CD4-positive, alpha-beta memory T cell (primary cell): Measurements from ENCODE around the gene DOK6. TPM values are rescaled to one million over a fixed set of nuclear protein-coding genes. Genes with fewer than 3 reads are reported as not detected.
"Not testable (repeated sequence)": the region's sequence is repeated elsewhere in the genome, so short reads cannot be mapped to it uniquely, and the experiment has no call there.

Experiments used
- CTCF ChIA-PET: fragments of 350-600 bp; sonication (Branson Sonifier 250); formaldehyde crosslinking; loops from one replicate; lab custom pipeline; 2021; ENCODE audit warnings: inconsistent platforms; ENCODE audit not compliant: partially characterized antibody; lab: Charles Lee
- POLR2A ChIA-PET: fragments of 350-600 bp; sonication (Branson Sonifier 250); formaldehyde crosslinking; loops from one replicate; lab custom pipeline; 2021; ENCODE audit not compliant: partially characterized antibody; lab: Charles Lee
- DNase-seq, 5 donors: peaks; one replicate each; pipeline versions ENCODE4 v3.0.0 to v3.0.0-alpha.2; 2020 to 2022; ENCODE audit warnings: mixed read lengths in 1 of 5
- H3K27ac ChIP-seq: one replicate; pipeline ENCODE4 v1.7.0; 2013; ENCODE audit warnings: low read depth, low read length
- H3K27me3 ChIP-seq: 2 replicates; pipeline ENCODE4 v1.7.0; 2013; ENCODE audit warnings: mild to moderate bottlenecking, low read length, moderate library complexity; ENCODE audit not compliant: insufficient read depth
- H3K36me3 ChIP-seq: 2 replicates; pipeline ENCODE4 v1.7.0; 2013; ENCODE audit warnings: mild to moderate bottlenecking, low read length, moderate library complexity; ENCODE audit not compliant: insufficient read depth
- H3K4me1 ChIP-seq: 2 replicates; pipeline ENCODE4 v1.7.0; 2013; ENCODE audit warnings: mild to moderate bottlenecking, low read length, moderate library complexity; ENCODE audit not compliant: insufficient read depth
- H3K4me3 ChIP-seq, 2 donors: one replicate each; pipeline ENCODE4 v1.7.0; 2013; ENCODE audit warnings: low read length in 2 of 2, mild to moderate bottlenecking in 1 of 2
- H3K9me3 ChIP-seq, 2 donors: one replicate each; pipeline ENCODE4 v1.7.0; 2013; ENCODE audit warnings: low read length in 2 of 2, control low read depth in 1 of 2; ENCODE audit not compliant: control insufficient read depth in 1 of 2
- H3K27ac Mint-ChIP-seq, 7 donors: one replicate each; pipeline ENCODE4 v1.8.0; 2020 to 2021; ENCODE audit warnings: mixed read lengths in 7 of 7, mild to moderate bottlenecking in 6 of 7, inconsistent platforms in 3 of 7, moderate library complexity in 3 of 7
- H3K27me3 Mint-ChIP-seq, 2 donors: one replicate each; pipeline ENCODE4 v1.8.0; 2020 to 2021; ENCODE audit warnings: mixed read lengths in 2 of 2
- H3K36me3 Mint-ChIP-seq, 2 donors: one replicate each; pipeline ENCODE4 v1.8.0; 2020 to 2021; ENCODE audit warnings: mixed read lengths in 2 of 2, inconsistent platforms in 1 of 2, mild to moderate bottlenecking in 1 of 2
- H3K4me1 Mint-ChIP-seq, 4 donors: one replicate each; pipeline ENCODE4 v1.8.0; 2020 to 2021; ENCODE audit warnings: mixed read lengths in 4 of 4, mild to moderate bottlenecking in 1 of 4
- H3K4me3 Mint-ChIP-seq, 8 donors: one replicate each; pipeline ENCODE4 v1.8.0; 2020 to 2021; ENCODE audit warnings: mixed read lengths in 8 of 8, mild to moderate bottlenecking in 7 of 8, moderate library complexity in 6 of 8, inconsistent platforms in 3 of 8
- H3K9me3 Mint-ChIP-seq, 8 donors: one replicate each; pipeline ENCODE4 v1.8.0; 2020 to 2021; ENCODE audit warnings: mixed read lengths in 8 of 8, mild to moderate bottlenecking in 5 of 8, inconsistent platforms in 3 of 8, moderate library complexity in 1 of 8
- intact Hi-C: fragments of 100-400 bp; cut with micrococcal nuclease; formaldehyde crosslinking; loops from one replicate; pipeline ENCODE4 v1.15.1; 2023
- polyA plus RNA-seq, 2 donors: library from polyadenylated mRNA; unstranded; fragments of 300-500 nt; fragmentation: Illumina TruSeq; gene quantifications; one replicate each; pipeline ENCODE4 v1.2.3, GENCODE V29; 2021
- total RNA-seq, 2 experiments: library from RNA; stranded (reverse); gene quantifications; one replicate each; pipeline ENCODE4 v1.2.3, GENCODE V29; 2021

Gene DOK6
- total RNA-seq (not detected), polyA plus RNA-seq (under 1 TPM; 0.04 to 0.15 TPM)

DNA sequence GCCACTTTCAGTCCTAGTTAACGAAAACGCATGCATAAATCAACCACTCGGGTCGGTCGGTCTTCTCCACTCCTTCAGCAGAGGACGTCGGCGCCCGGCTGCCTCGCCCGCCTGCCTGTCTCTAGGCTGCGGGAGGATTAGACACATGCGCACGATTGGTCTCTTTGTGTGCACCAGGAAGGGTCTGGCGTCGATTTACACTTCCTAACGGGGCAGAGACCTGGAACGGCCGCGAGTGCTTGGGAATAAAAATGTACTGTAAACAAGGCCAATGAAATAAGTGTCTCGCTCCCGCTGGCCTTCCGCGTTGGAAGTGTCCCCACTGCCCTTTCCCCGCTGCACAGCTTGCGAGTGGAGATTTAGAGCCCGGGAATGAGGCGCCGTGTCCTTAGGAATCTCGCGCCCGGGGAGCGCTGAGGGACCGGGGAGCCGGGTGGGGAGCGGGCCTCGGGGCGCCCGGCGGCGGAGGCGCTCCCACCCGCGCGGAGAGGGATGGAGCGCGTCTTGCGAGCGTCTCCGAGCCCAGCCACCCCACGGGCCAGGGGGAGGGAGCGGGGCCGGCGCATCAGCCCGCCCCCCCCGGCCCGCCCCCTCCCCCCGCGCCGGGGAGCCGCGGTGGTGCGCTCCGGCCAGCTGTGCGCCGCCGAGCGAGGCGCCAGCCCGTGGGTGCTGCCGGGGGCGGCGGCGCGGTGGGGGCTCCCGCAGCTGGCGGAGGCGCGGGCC, at the start of gene DOK6:
TSS of gene DOK6 (plus strand) at position 636 of the 723 bp plus-strand sequence.
- Histone ChIP-seq H3K4me1 (peaks cover 9% of the 10 kb centered on the region), H3K36me3 (no peaks in the 10 kb centered on the region), H3K4me3 (no peak within 1 kb of the TSS), H3K9me3 (no peaks in the 10 kb centered on the region), H3K27me3 (peaks cover 4% of the 10 kb centered on the region), H3K27ac (no peak within 1 kb of the TSS)
- peak within 1 kb of the TSS; percentile 0 to 79 (median 54) for H3K4me3 Mint-ChIP-seq
- H3K27ac Mint-ChIP-seq, result no peak within 1 kb of the TSS
- H3K4me1 Mint-ChIP-seq, result peaks cover 1 to 20% (median 18%) of the 10 kb centered on the region in 4 donors
- POLR2A ChIA-PET, result no interaction called here
- H3K9me3 Mint-ChIP-seq, result no peaks in the 10 kb centered on the region
- no peak for DNase-seq
- CTCF ChIA-PET, result no interaction called here
- H3K36me3 Mint-ChIP-seq, result no peaks in the 10 kb centered on the region
- peaks cover 43 to 57% of the 10 kb centered on the region in 2 donors for H3K27me3 Mint-ChIP-seq
- intact Hi-C loops, result no loop called here

DNA sequence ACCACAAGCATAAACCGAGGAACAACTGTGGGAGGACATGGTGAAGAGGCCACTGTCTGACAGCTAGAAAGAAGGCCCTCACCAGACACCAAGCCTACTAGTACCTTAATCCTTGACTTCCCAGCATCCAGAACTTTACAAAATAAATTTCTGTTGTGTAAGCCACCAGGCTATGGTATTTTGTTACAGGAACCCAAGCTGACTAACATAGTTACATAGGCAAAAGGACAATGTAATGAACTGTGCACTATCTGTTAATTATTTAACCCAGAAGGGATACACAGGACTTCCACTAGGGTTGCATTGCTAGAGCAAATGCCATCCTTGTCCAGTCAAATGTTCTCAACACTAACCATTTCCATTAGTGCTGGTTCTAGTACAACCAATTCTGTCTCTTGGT, 47.7 kb upstream of the DOK6 start:
- Mint-ChIP-seq H3K27me3 (no peaks in the 10 kb centered on the region), H3K4me3 (no peak overlapping the region), H3K27ac (no peak overlapping the region), H3K4me1 (no peaks in the 10 kb centered on the region), H3K36me3 (no peaks in the 10 kb centered on the region), H3K9me3 (peaks cover 0 to 2% (median under 1%) of the 10 kb centered on the region in 8 donors)
- Histone ChIP-seq H3K27me3 (no peaks in the 10 kb centered on the region), H3K36me3 (no peaks in the 10 kb centered on the region), H3K4me3 (no peak overlapping the region), H3K9me3 (peaks cover 0 to 4% of the 10 kb centered on the region in 2 donors), H3K27ac (no peak overlapping the region), H3K4me1 (no peaks in the 10 kb centered on the region)
- CTCF ChIA-PET, result interaction anchor here (0.6 kb wide), 1 partner anchor 27 kb away, joined by 3 read pairs; no protein-coding TSS in a partner anchor
- DNase-seq, result no peak
- POLR2A ChIA-PET, result no interaction called here
- intact Hi-C loops, result no loop called here

- no peaks in the 10 kb centered on the region for H3K9me3 ChIP-seq
- intact Hi-C loops, result no loop called here
- H3K36me3 Mint-ChIP-seq, result no peaks in the 10 kb centered on the region
- POLR2A ChIA-PET, result no interaction called here
- H3K27me3 Mint-ChIP-seq, result peaks cover 0 to 9% of the 10 kb centered on the region in 2 donors
- peaks cover 6 to 22% (median 11%) of the 10 kb centered on the region in 8 donors for H3K9me3 Mint-ChIP-seq
- no peak overlapping the region for H3K27ac ChIP-seq
- H3K27me3 ChIP-seq, result no peaks in the 10 kb centered on the region
- no peak for DNase-seq
- no peak overlapping the region for H3K4me3 ChIP-seq
- H3K4me3 Mint-ChIP-seq, result no peak overlapping the region
- H3K36me3 ChIP-seq, result no peaks in the 10 kb centered on the region
- H3K4me1 ChIP-seq, result no peaks in the 10 kb centered on the region
- CTCF ChIA-PET, result no interaction called here
- H3K27ac Mint-ChIP-seq, result no peak overlapping the region
- no peaks in the 10 kb centered on the region for H3K4me1 Mint-ChIP-seq
Measured at GRCh38 chr18:69357590-69357989, 43.1 kb upstream of the DOK6 start.

DNA sequence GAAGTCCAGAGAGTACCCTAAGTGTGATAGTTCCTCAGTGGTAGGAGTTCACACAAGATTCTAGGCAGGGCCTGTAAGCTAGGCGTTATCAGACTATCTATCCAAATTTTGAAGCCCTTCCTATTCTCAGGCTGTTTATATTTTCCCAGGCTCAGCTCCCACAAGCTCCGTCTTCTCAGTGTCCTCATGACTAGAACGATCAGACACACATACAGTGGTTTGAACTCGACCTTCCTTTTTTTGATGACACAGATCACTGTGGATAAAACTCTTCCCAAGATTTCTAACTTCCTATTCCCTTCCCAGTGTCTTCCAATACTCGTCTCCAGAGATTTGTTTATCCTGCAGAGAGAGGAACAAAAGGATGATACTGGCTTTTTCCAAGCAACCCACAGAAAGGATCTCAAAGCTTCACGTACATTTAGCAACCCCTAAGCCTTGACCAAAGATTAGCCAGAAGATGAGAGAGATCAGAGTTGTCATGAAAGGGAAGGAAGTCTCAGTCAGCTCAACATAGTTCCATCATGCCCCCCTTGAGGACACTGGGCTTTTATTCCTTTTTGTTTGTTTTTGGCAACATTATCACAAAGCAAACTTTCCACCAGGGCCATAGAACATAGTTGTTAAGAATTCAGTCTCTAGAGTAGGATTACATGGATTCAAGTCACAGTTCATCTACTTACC, 42.3 kb upstream of the DOK6 start:
- no peaks in the 10 kb centered on the region for H3K27me3 ChIP-seq
- no peaks in the 10 kb centered on the region for H3K4me1 ChIP-seq
- CTCF ChIA-PET, result no interaction called here
- H3K9me3 Mint-ChIP-seq, result peaks cover 6 to 22% (median 11%) of the 10 kb centered on the region in 8 donors
- H3K4me1 Mint-ChIP-seq, result no peaks in the 10 kb centered on the region
- H3K4me3 ChIP-seq, result no peak overlapping the region
- intact Hi-C loops, result no loop called here
- POLR2A ChIA-PET, result no interaction called here
- H3K4me3 Mint-ChIP-seq, result no peak overlapping the region
- no peak for DNase-seq
- H3K27me3 Mint-ChIP-seq, result peaks cover 0 to 9% of the 10 kb centered on the region in 2 donors
- no peaks in the 10 kb centered on the region for H3K9me3 ChIP-seq
- H3K36me3 Mint-ChIP-seq, result no peaks in the 10 kb centered on the region
- H3K27ac ChIP-seq, result no peak overlapping the region
- no peaks in the 10 kb centered on the region for H3K36me3 ChIP-seq
- H3K27ac Mint-ChIP-seq, result no peak overlapping the region

- H3K4me1 Mint-ChIP-seq, CTCF ChIA-PET, H3K36me3 Mint-ChIP-seq, H3K27ac Mint-ChIP-seq, H3K27me3 Mint-ChIP-seq, H3K27me3 ChIP-seq, H3K36me3 ChIP-seq, H3K27ac ChIP-seq, H3K4me3 ChIP-seq, H3K9me3 ChIP-seq, H3K4me3 Mint-ChIP-seq, intact Hi-C loops, DNase-seq, POLR2A ChIA-PET, H3K4me1 ChIP-seq: not testable (repeated sequence)
- H3K9me3 Mint-ChIP-seq, result peaks cover 6 to 22% (median 11%) of the 10 kb centered on the region in 8 donors
Measured at GRCh38 chr18:69359768-69360167, 40.9 kb upstream of the DOK6 start.

DNA sequence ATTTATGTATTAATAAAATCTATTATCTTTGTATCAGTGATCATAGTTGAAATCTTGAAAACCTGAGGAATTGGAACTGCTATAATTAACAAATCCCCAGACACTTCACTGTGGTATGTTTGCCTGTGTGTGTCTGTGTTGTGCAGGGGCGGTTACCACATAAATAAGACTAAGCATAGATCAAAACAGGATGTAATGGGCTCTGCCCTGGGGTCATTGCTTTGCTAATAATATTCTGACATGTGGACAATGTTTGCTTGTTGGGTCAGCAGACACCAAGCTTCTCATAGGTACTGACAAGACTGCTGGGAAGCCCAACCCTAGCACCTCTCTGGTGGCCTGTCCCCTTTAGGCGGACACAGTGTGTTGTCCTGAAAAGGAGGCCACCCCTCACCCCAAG, 35.8 kb upstream of the DOK6 start:
- ChIA-PET CTCF (no interaction called here), POLR2A (no interaction called here)
- intact Hi-C loops, result no loop called here
- Histone ChIP-seq H3K4me1 (no peaks in the 10 kb centered on the region), H3K27me3 (no peaks in the 10 kb centered on the region), H3K36me3 (no peaks in the 10 kb centered on the region), H3K4me3 (no peak overlapping the region), H3K27ac (no peak overlapping the region), H3K9me3 (no peaks in the 10 kb centered on the region)
- peaks cover 2 to 9% of the 10 kb centered on the region in 2 donors for H3K27me3 Mint-ChIP-seq
- H3K27ac Mint-ChIP-seq, result no peak overlapping the region
- peaks cover 2 to 10% (median 4%) of the 10 kb centered on the region in 8 donors for H3K9me3 Mint-ChIP-seq
- H3K4me3 Mint-ChIP-seq, result no peak overlapping the region
- H3K4me1 Mint-ChIP-seq, result no peaks in the 10 kb centered on the region
- DNase-seq, result no peak
- H3K36me3 Mint-ChIP-seq, result no peaks in the 10 kb centered on the region

- intact Hi-C loops, result no loop called here
- Histone ChIP-seq H3K4me1 (no peaks in the 10 kb centered on the region), H3K36me3 (no peaks in the 10 kb centered on the region), H3K27me3 (no peaks in the 10 kb centered on the region), H3K27ac (no peak overlapping the region), H3K9me3 (no peaks in the 10 kb centered on the region), H3K4me3 (no peak overlapping the region)
- ChIA-PET POLR2A (no interaction called here), CTCF (no interaction called here)
- no peak overlapping the region for H3K27ac Mint-ChIP-seq
- no peak for DNase-seq
- no peaks in the 10 kb centered on the region for H3K36me3 Mint-ChIP-seq
- no peaks in the 10 kb centered on the region for H3K4me1 Mint-ChIP-seq
- peaks cover 2 to 7% of the 10 kb centered on the region in 2 donors for H3K27me3 Mint-ChIP-seq
- no peak overlapping the region for H3K4me3 Mint-ChIP-seq
- H3K9me3 Mint-ChIP-seq, result peaks cover 0 to 8% (median 2%) of the 10 kb centered on the region in 8 donors
Measured at GRCh38 chr18:69365658-69366057, 35.0 kb upstream of the DOK6 start.
